A172 (cell line): Measurements from ENCODE around the gene RNU2-63P. TPM values are rescaled to one million over a fixed set of nuclear protein-coding genes. Genes with fewer than 3 reads are reported as not detected.
"Not testable (repeated sequence)": the region's sequence is repeated elsewhere in the genome, so short reads cannot be mapped to it uniquely, and the experiment has no call there.

Experiments
- DNase-seq: peaks from one replicate; pipeline ENCODE4 v3.0.0-alpha.2; 2015; ENCODE audit warnings: low spot score
- total RNA-seq: library from RNA; depleted of rRNA; stranded (reverse); fragments of >200 nt; shearing (Covaris generic); gene quantifications from 2 replicates; pipeline ENCODE4 v1.2.3, GENCODE V29; 2014

The RNU2-63P gene
- total RNA-seq, 1 experiment from 2014 or later: not detected

- no peak for DNase-seq
Observed at GRCh38 chr2:88028931-88029330, 12.6 kb upstream of the RNU2-63P start.

GRCh38 chr2:88027697-88028389, 11.5 kb upstream of the RNU2-63P start:
- DNase-seq: no peak

DNA sequence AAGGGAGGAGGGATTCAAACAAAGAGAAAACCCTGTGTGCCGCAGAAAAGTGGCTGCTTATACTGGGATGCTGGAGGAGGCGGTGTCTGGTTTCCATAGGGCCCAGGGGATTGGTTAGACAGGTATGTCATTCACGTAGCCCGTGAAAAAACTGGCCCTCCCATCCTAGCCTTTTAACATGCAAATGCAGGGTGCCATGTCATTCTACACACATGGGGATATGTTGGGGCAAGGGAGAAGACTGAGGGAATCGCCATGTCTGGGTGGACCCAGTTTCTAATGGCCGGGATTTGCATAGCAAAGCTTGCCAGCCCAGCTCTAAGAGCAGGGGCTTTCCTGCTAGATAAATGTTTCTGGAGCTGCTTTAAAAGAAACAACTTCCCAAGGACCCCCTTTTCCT, 8.2 kb upstream of the RNU2-63P start:
- no peak for DNase-seq

DNA sequence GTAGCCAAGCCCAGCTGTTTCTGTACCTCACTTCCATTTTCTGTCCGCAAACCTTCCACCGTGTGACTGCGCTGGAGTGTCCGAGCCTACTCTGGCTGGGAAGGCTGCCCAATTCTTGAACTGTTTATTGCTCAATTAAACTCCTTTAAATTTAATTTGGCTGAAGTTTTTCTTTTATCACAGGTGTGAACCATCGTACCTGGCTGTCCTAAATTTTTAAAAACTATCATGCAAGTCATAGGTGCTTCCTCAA, 6.2 kb upstream of the RNU2-63P start:
- DNase-seq: no peak

GRCh38 chr2:88019985-88020384, 3.6 kb upstream of the RNU2-63P start:
- DNase-seq: no peak

GRCh38 chr2:88018909-88019308, 2.6 kb upstream of the RNU2-63P start:
- DNase-seq: no peak

DNA sequence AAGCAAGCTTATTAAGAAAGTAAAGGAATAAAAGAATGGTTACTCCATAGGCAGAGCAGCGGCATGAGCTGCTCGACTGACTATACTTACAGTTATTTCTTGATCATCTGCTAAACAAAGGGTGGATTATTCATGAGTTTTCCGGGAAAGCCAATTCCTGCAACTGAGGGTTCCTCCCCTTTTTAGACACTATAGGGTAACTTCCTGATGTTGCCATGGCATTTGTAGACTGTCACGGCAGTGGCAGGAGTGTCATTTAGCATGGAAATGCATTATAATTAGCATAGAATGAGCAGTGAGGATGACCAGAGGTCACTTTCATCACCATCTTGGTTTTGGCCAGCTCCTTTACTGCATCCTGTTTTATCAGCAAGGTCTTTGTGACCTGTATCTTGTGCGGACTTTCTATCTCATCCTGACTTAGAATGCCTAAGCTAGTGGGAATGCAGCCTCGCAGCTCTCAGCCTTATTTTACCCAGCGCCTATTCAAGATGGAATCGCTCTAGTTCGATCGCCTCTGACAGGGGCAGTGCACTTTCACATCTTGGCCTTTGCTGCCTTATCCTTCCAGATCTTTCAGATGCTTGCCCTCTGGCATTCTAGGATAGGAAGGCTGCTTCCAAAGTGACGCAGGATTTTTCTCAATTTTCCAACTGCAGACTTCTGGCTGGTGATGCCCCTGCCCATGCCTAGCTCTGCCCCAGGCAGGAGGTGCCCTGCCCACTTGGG, 1.9 kb upstream of the RNU2-63P start:
- DNase-seq: not testable (repeated sequence)

- not testable (repeated sequence) for DNase-seq
Observed at GRCh38 chr2:88017780-88018038, 1.4 kb upstream of the RNU2-63P start.

DNA sequence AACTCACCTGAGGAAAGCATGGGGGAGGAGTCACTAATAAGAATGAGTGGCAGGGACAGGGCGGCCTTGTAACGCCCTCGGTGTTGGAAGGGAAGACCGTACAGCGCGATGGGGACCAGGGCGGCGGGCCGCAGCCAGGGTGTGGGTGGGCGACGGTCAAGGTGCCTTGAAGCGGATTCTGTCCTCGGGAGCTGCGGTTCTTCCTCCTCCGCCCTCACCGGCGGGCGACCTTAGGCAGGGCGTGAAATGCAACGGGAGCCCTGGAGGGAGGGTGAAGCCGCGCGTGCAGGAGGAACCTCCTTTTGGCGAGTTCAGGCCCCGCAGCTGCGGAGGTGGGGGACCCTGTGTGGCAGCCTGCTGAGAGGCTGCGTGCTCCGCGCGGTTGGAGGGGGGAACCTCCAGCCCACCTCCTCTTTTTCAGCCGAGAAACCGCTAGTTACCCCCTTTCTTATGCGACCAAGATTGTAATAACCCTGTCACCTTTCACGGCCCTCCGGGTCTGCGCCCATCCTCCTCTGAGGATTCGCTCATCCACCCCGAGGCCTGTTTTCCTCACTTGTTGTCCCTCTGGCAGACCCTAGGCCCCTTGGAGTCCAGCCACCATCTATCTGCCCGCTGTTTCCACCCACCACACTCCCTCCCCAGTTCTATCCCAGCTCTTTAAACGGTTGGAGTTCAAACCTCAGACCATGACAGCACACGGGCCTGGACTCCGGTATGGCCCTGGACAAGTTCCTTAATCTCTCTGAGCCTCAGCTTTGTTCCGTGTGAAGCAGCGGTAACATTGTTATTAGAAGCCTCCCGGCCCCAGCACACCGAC, 823 bp upstream of the RNU2-63P start:
- no peak for DNase-seq

GRCh38 chr2:88011011-88011410, 5.3 kb downstream of the RNU2-63P start:
- no peak for DNase-seq

DNA sequence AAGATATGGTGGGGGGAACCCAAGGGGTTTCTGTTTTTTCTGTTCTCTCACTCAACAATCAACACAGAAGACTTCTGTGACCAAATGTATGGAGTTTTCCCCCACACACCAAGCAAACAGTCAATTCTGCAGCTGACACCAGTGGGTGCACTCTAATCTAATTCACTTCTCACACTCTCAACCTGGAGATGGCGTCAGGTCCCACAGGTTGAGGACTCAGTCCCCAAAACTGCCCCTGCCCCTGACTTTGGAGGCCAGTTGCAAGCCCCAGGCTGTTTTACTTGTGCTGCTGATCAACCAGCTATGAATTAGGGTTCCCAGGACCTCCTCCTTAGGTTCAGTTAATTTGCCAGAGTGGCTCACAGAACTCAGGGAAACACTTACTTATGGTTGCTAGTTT, 6.2 kb downstream of the RNU2-63P start:
- no peak for DNase-seq

- DNase-seq: no peak
Observed at GRCh38 chr2:88006912-88007439, 9.4 kb downstream of the RNU2-63P start.

DNA sequence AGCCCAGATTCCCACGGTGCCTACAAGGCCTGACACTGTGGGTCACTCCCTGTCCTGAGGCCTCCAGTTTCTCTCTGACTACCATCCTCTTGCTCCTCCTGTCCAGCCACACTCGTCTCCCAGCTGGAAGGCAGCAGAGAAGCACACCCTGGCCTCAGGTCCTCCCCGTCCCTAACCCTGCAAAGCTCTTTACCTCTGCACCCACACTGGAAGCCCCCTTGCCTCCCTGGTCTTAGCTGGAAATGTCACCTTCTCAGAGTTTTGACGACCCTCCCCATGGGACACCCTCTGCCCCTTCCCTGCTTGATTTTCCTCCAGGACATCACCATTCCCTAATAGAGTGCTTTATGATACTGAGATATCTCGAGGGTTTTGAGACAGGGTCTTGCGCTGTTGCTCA, 10.6 kb downstream of the RNU2-63P start:
- DNase-seq: no peak

DNA sequence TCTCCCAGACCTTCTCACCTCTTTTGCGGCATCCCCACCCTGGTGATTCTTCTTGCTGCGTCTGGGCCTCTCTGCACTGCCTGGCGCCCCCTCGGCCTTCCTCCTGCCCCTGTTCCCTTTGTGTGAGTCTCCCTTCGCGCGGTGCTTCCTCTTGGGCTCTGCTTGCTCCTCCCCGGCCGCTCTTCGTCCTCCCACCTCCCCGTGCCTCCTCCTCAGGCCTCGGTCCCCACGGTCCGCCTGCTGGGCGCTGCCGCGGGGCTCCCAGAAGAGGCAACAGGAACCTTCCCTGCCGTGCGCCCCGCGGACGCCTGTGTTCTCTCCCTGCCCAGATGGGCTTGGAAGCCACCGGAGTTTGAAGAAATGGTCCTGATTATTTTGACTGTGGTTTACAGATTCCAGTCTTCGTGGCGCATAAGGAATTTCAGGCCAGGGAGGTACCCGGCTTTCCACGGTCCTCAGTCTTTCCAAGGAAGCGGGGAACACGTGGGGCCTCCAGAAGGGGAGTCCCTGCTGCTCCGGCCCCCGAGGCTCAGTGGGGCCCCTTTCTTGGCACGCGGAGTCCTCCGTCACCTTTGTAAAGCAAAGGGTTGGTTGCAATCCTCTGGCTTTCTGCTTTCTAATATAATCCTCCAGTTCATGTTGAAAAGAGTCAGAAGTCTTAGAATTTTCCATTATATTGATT, 13.1 kb downstream of the RNU2-63P start:
- no peak for DNase-seq

- no peak for DNase-seq
Observed at GRCh38 chr2:88002359-88002707, 14.0 kb downstream of the RNU2-63P start.

GRCh38 chr2:88000474-88000873, 15.9 kb downstream of the RNU2-63P start:
- DNase-seq: not testable (repeated sequence)

GRCh38 chr2:87996570-87996969, 19.8 kb downstream of the RNU2-63P start:
- no peak for DNase-seq

DNA sequence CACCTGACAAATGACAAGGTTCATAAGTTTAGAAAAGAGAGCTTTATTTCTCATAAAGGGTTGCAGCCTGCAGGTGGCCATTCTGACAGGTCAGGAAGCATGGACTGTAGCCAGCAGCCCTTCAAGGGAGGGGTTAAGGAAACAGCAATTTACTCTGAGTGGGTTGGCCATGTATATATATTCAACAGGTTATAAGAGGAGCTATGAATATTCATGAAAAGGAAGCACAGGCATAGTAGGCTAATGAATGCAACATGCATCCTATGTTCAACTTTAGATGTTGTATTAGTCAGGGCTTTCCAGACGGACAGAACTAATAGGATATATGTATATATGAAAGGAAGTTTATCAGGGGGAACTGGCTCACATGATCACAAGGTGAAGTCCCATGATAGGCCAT, 20.6 kb downstream of the RNU2-63P start:
- DNase-seq: no peak

DNA sequence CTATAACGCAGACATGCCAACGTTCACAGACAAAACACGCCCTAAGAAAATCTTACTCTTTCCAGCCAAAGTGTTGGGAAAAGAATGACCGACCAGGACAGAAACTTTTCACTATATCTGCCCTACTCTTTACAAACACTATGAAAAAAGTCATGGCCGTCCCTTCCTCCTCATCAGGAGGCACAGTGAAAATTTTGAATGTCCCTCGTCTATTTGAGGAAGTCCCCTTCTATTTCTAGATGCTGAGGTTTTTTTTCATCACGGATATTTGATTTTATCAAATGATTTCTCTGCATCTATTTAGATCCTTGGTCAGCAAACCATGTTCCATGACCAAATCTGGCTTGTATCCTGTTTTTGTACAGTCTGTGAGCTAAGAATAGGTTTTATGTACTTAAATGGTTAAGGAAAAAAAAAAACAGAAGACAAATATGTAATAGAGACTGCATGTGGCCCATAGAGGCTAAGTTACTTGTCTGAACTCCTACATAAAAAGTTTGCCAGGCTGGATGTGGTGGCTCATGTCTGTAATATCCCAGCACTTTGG, 22.0 kb downstream of the RNU2-63P start:
- not testable (repeated sequence) for DNase-seq

DNA sequence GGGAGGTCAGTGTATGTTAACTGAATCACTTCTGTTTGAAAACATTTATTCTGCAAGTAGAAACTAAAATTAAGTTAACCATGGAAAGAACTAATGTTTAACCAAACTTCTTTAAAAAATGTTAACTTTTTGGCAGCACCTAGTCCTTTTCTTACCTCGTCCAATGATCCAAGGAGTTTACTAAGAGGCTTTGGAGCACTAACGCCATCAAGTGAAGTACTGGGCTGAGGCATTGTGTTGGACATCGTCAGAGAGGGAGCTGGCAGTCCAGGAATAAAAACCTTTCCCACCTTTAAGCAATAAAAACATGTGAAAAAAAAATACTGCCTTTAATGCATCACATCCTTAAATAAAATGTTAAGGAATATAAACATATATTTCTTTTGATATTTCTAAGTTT, 23.8 kb downstream of the RNU2-63P start:
- not testable (repeated sequence) for DNase-seq

- DNase-seq: not testable (repeated sequence)
Observed at GRCh38 chr2:87987473-87987872, 28.9 kb downstream of the RNU2-63P start.

GRCh38 chr2:87985902-87986301, 30.4 kb downstream of the RNU2-63P start:
- DNase-seq: not testable (repeated sequence)
